ENCODE results near the gene APOL6. TPM values are rescaled to one million over a fixed set of nuclear protein-coding genes. Genes with fewer than 3 reads are reported as not detected.

APOL6 gene
- total RNA-seq, 1 donor from 2014 or later = 1.2 TPM

- H3K27me3 Mint-ChIP-seq (ENCODE audit: low read depth) = no peaks in the 10 kb centered on the region
- DNase-seq (ENCODE audit: low spot score in 2 of 2, unreplicated experiment in 2 of 2) = no peak
- no peaks in the 10 kb centered on the region for H3K36me3 Mint-ChIP-seq
- no peak overlapping the region for H3K27ac Mint-ChIP-seq
- H3K9me3 Mint-ChIP-seq = peaks cover 13% of the 10 kb centered on the region
- no peaks in the 10 kb centered on the region for H3K4me1 Mint-ChIP-seq
- TF ChIP-seq CTCF (IDR thresholded peaks at IDR 0.05; ENCODE audit: unreplicated experiment) = no peak
- no peak overlapping the region for H3K4me3 Mint-ChIP-seq
Observed at GRCh38 chr22:35684732-35685131, 36.5 kb downstream of the APOL6 start.

GRCh38 chr22:35685731-35686130 is 37.5 kb downstream of the APOL6 start:
- no peaks in the 10 kb centered on the region for H3K36me3 Mint-ChIP-seq
- peaks cover under 1% of the 10 kb centered on the region for H3K27me3 Mint-ChIP-seq (ENCODE audit: low read depth)
- H3K4me3 Mint-ChIP-seq = no peak overlapping the region
- no peaks in the 10 kb centered on the region for H3K4me1 Mint-ChIP-seq
- TF ChIP-seq CTCF (IDR thresholded peaks at IDR 0.05; ENCODE audit: unreplicated experiment) = no peak
- DNase-seq (ENCODE audit: low spot score in 2 of 2, unreplicated experiment in 2 of 2) = no peak
- H3K9me3 Mint-ChIP-seq = peaks cover 13% of the 10 kb centered on the region
- no peak overlapping the region for H3K27ac Mint-ChIP-seq

GRCh38 chr22:35686298-35686697 is 38.1 kb downstream of the APOL6 start:
- DNase-seq (ENCODE audit: low spot score in 2 of 2, unreplicated experiment in 2 of 2) = no peak
- no peak overlapping the region for H3K4me3 Mint-ChIP-seq
- no peak overlapping the region for H3K27ac Mint-ChIP-seq
- TF ChIP-seq CTCF (IDR thresholded peaks at IDR 0.05; ENCODE audit: unreplicated experiment) = no peak
- no peaks in the 10 kb centered on the region for H3K36me3 Mint-ChIP-seq
- no peaks in the 10 kb centered on the region for H3K4me1 Mint-ChIP-seq
- H3K9me3 Mint-ChIP-seq = peaks cover 13% of the 10 kb centered on the region
- H3K27me3 Mint-ChIP-seq (ENCODE audit: low read depth) = peaks cover 3% of the 10 kb centered on the region

GRCh38 chr22:35687461-35687860 is 39.2 kb downstream of the APOL6 start:
- DNase-seq (ENCODE audit: low spot score in 2 of 2, unreplicated experiment in 2 of 2) = no peak
- H3K4me3 Mint-ChIP-seq = no peak overlapping the region
- no peaks in the 10 kb centered on the region for H3K4me1 Mint-ChIP-seq
- no peak for TF ChIP-seq CTCF (IDR thresholded peaks at IDR 0.05; ENCODE audit: unreplicated experiment)
- no peaks in the 10 kb centered on the region for H3K36me3 Mint-ChIP-seq
- no peak overlapping the region for H3K27ac Mint-ChIP-seq
- H3K27me3 Mint-ChIP-seq (ENCODE audit: low read depth) = peaks cover 3% of the 10 kb centered on the region
- peaks cover 7% of the 10 kb centered on the region for H3K9me3 Mint-ChIP-seq

- TF ChIP-seq CTCF (IDR thresholded peaks at IDR 0.05; ENCODE audit: unreplicated experiment) = no peak
- no peak overlapping the region for H3K27ac Mint-ChIP-seq
- peaks cover 13% of the 10 kb centered on the region for H3K27me3 Mint-ChIP-seq (ENCODE audit: low read depth)
- no peaks in the 10 kb centered on the region for H3K36me3 Mint-ChIP-seq
- H3K9me3 Mint-ChIP-seq = peaks cover 12% of the 10 kb centered on the region
- H3K4me3 Mint-ChIP-seq = no peak overlapping the region
- no peaks in the 10 kb centered on the region for H3K4me1 Mint-ChIP-seq
- no peak for DNase-seq (ENCODE audit: low spot score in 2 of 2, unreplicated experiment in 2 of 2)
Observed at GRCh38 chr22:35688913-35689675, 40.8 kb downstream of the APOL6 start.

Measured in mesothelial cell of epicardium (in vitro differentiated cells).